GM10266 (cell line): ENCODE measurements around the gene CCIN.
"Not testable (repeated sequence)": the region's sequence is repeated elsewhere in the genome, so short reads cannot be mapped to it uniquely, and the experiment has no call there.

Source experiments
- DNase-seq: peaks from one replicate; pipeline ENCODE4 v3.0.0; 2012; ENCODE audit errors: extremely low spot score
- CTCF ChIP-seq: IDR thresholded peaks from 2 replicates; pipeline ENCODE4 v1.5.1; 2012; ENCODE audit warnings: mild to moderate bottlenecking, low read depth; ENCODE audit not compliant: control insufficient read depth, insufficient read depth; ENCODE audit errors: missing control alignments

CCIN gene

GRCh38 chr9:36153746-36154145 is 15.4 kb upstream of the CCIN start:
- no peak for DNase-seq

GRCh38 chr9:36154331-36154952 is 14.7 kb upstream of the CCIN start:
- no peak for TF ChIP-seq CTCF
- DNase-seq: no peak

More at GRCh38 chr9:36153746-36154145, 15.4 kb upstream of the CCIN start:
- TF ChIP-seq CTCF: no peak

GRCh38 chr9:36156116-36156515 is 13.1 kb upstream of the CCIN start:
- no peak for TF ChIP-seq CTCF
- no peak for DNase-seq

GRCh38 chr9:36158122-36158521 is 11.1 kb upstream of the CCIN start:
- no peak for DNase-seq
- TF ChIP-seq CTCF: no peak

GRCh38 chr9:36158917-36159316 is 10.3 kb upstream of the CCIN start:
- DNase-seq: no peak
- no peak for TF ChIP-seq CTCF

GRCh38 chr9:36159509-36159908 is 9.7 kb upstream of the CCIN start:
- DNase-seq: not testable (repeated sequence)

- not testable (repeated sequence) for DNase-seq
These were observed 9.1 kb upstream of the CCIN start for GRCh38 chr9:36160126-36160525.

- no peak for TF ChIP-seq CTCF
These were observed 8.0 kb upstream of the CCIN start for GRCh38 chr9:36161187-36161586.

More at GRCh38 chr9:36161187-36161586, 8.0 kb upstream of the CCIN start:
- DNase-seq: no peak
